Vagina (tissue), 2 donors: Measurements from ENCODE around the gene LRRC7.

Experiments used
- CTCF ChIP-seq, 3 experiments: fragments of 450-650 bp in 2 of 3; fragments of 200-600 bp in 1 of 3; sonication (generic) in 1 of 3; IDR thresholded peaks; one replicate each; pipeline ENCODE4 v1.5.1; 2017 to 2019; ENCODE audit warnings: antibody characterized with exemption in 3 of 3, mild to moderate bottlenecking in 2 of 3, moderate library complexity in 2 of 3
- POLR2A ChIP-seq, 2 donors: fragments of 450-650 bp; IDR thresholded peaks; one replicate each; pipeline ENCODE4 v1.6.1; 2017; ENCODE audit warnings: antibody characterized with exemption in 2 of 2, mild to moderate bottlenecking in 2 of 2, moderate library complexity in 2 of 2

DNA sequence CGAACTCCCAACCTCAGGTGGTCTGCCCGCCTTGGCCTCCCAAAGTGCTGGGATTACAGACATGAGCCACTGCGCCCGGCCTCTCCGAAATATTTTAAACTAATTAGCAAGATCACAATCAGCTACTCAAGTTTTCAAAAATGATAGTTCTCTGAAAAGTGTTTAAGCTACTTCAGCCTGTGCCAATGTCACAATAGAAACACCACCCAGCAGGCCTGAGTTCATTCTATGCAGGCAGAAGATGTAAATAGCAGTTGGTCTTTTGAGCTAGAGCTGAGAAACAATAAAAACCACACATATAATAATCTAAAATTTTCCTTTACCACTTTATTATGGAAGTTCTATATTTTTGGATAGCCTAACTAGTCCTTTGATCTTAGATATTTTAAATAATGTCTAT, 541.5 kb downstream of the LRRC7 start:
- no peak for TF ChIP-seq CTCF (IDR thresholded peaks at IDR 0.05)
- no peak for TF ChIP-seq POLR2A (IDR thresholded peaks at IDR 0.05)
